K562 (cell line): Measurements from ENCODE around the gene SEC24B. TPM values are rescaled to one million over a fixed set of nuclear protein-coding genes. Genes with fewer than 3 reads are reported as not detected.

ENCODE experiments used
- ATAC-seq: fragments of 200-7000 bp; cut with Tn5 transposase; 3 replicates; pipeline ENCODE4 v1.9.1; 2020; ENCODE audit warnings: moderate library complexity
- BruUV-seq: library from RNA; stranded (reverse); fragments of 400-500 nt; replicated peaks from 2 replicates; lab custom pipeline; 2021; lab: Mats Ljungman, UMichigan
- CTCF ChIA-PET: fragments of 300-600 bp; formaldehyde crosslinking; extraction: SDS; loops from one replicate; lab custom pipeline; 2021; ENCODE audit warnings: low intra/inter-chr PET ratio; lab: Yijun Ruan, JAX
- POLR2A ChIA-PET: fragments of 300-600, 350-650 bp; sonication (Branson Sonifier 250); formaldehyde crosslinking; extraction: SDS; loops from one replicate; lab custom pipeline; 2021; ENCODE audit warnings: antibody characterized with exemption, inconsistent platforms; lab: Yijun Ruan, JAX
- DNase-seq, 4 experiments: peaks; one replicate each; pipeline versions ENCODE4 v3.0.0 to v3.0.0-alpha.2; 2011 to 2018; ENCODE audit warnings: low spot score in 3 of 4, mixed read lengths in 3 of 4; ENCODE audit errors: extremely low read depth in 1 of 4
- FAIRE-seq: peaks from 2 replicates; lab custom pipeline; 2011; peaks lifted over from hg19 to GRCh38; lab: Jason Lieb, UNC
- H2AFZ ChIP-seq: 2 replicates; pipeline ENCODE4 v1.6.0; 2011; ENCODE audit warnings: low read depth, low read length, control low read depth, inconsistent platforms
- H3K27ac ChIP-seq: fragments of 200-600 bp; 3 replicates; pipeline ENCODE4 v1.8.0; 2011; ENCODE audit warnings: low read depth, mild to moderate bottlenecking, control low read depth, inconsistent platforms, low read length, moderate library complexity, mixed read lengths; ENCODE audit errors: extremely low read depth
- H3K27me3 ChIP-seq, 2 experiments: fragments of 300-600 bp in 1 of 2; 2 replicates in 1 of 2; 3 replicates in 1 of 2; pipeline versions ENCODE4 v1.6.0 to v1.8.0; 2011; ENCODE audit warnings: inconsistent platforms in 2 of 2, low read length in 2 of 2, mild to moderate bottlenecking in 1 of 2, mixed read lengths in 1 of 2, moderate library complexity in 1 of 2; ENCODE audit not compliant: control insufficient read depth in 2 of 2, insufficient read depth in 2 of 2
- H3K36me3 ChIP-seq: fragments of 300-600 bp; 3 replicates; pipeline ENCODE4 v1.8.0; 2011; ENCODE audit warnings: mild to moderate bottlenecking, low read length, inconsistent platforms; ENCODE audit not compliant: control insufficient read depth, insufficient read depth
- H3K4me1 ChIP-seq, 2 experiments: fragments of 200-600 bp in 1 of 2; replicated peaks in 1 of 2; 2 replicates in 1 of 2; 3 replicates in 1 of 2; pipeline versions ENCODE4 v1.5.1 to v1.8.0; 2011; ENCODE audit warnings: inconsistent platforms in 2 of 2, low read length in 2 of 2, mild to moderate bottlenecking in 1 of 2, mixed read lengths in 1 of 2, moderate library complexity in 1 of 2; ENCODE audit not compliant: control insufficient read depth in 2 of 2, insufficient read depth in 2 of 2
- H3K4me2 ChIP-seq: 2 replicates; pipeline ENCODE4 v1.6.1; 2011; ENCODE audit warnings: low read length, control low read depth, inconsistent platforms, mixed read lengths; ENCODE audit not compliant: insufficient read depth
- H3K4me3 ChIP-seq: fragments of 200-600 bp; sonication (generic), shearing (Covaris generic); 2 replicates; pipeline ENCODE4 v1.5.1; 2016; ENCODE audit warnings: control low read depth, inconsistent platforms
- H3K79me2 ChIP-seq: fragments of 200-600 bp; 3 replicates; pipeline ENCODE4 v1.8.0; 2011; ENCODE audit warnings: low read length, inconsistent platforms; ENCODE audit not compliant: control insufficient read depth, insufficient read depth
- H3K9ac ChIP-seq, 2 experiments: 2 replicates each; pipeline versions ENCODE4 v1.6.0 to v1.6.1; 2011; ENCODE audit warnings: low read depth in 2 of 2, low read length in 2 of 2, control low read depth in 1 of 2, inconsistent platforms in 1 of 2, mild to moderate bottlenecking in 1 of 2, mixed read lengths in 1 of 2; ENCODE audit not compliant: insufficient read depth in 1 of 2
- H3K9me1 ChIP-seq: one replicate; pipeline ENCODE4 v1.6.0; 2011; ENCODE audit warnings: inconsistent platforms, mild to moderate bottlenecking, low read length, moderate library complexity; ENCODE audit not compliant: control insufficient read depth, insufficient read depth
- H3K9me3 ChIP-seq: replicated peaks from 2 replicates; pipeline ENCODE4 v1.5.1; 2011; ENCODE audit warnings: low read depth, low read length, inconsistent platforms; ENCODE audit not compliant: control insufficient read depth, insufficient read depth
- H4K20me1 ChIP-seq: replicated peaks from 2 replicates; pipeline ENCODE4 v1.6.1; 2011; ENCODE audit warnings: low read length, inconsistent platforms, mixed read lengths; ENCODE audit not compliant: control insufficient read depth, insufficient read depth
- C11orf30 ChIP-seq: fragments of 450-650 bp; IDR thresholded peaks from 2 replicates; pipeline ENCODE4 v1.6.1; 2016; ENCODE audit warnings: low read depth, mild to moderate bottlenecking
- CBFB ChIP-seq: sonication (generic); formaldehyde crosslinking; IDR thresholded peaks from 2 replicates; pipeline ENCODE4 v1.4.0; 2020; ENCODE audit warnings: mild to moderate bottlenecking, missing genetic modification reagents
- DMBX1 ChIP-seq: fragments of 250-450 bp; sonication (Bioruptor Pico); IDR thresholded peaks from 2 replicates; pipeline ENCODE4 v1.8.0; 2022; ENCODE audit warnings: inconsistent platforms, mild to moderate bottlenecking, moderate library complexity, borderline replicate concordance
- JUND ChIP-seq, 2 experiments: IDR thresholded peaks; 2 replicates in 1 of 2; 3 replicates in 1 of 2; pipeline ENCODE4 v1.6.1; 2011; ENCODE audit warnings: borderline replicate concordance in 2 of 2, low read depth in 2 of 2, low read length in 2 of 2, improper control_type of control experiment in 1 of 2, missing biosample characterization in 1 of 2, missing genetic modification characterization in 1 of 2, missing genetic modification reagents in 1 of 2
- NCOA1 ChIP-seq: fragments of 450-650 bp; IDR thresholded peaks from 2 replicates; pipeline ENCODE4 v1.6.1; 2016; ENCODE audit warnings: low read depth
- PTTG1 ChIP-seq: fragments of 450-650 bp; IDR thresholded peaks from 2 replicates; pipeline ENCODE4 v1.6.1; 2016; ENCODE audit warnings: low read depth, mild to moderate bottlenecking, missing genetic modification characterization, missing compliant biosample characterization
- RBFOX2 ChIP-seq: fragments of 200-400 bp; formaldehyde crosslinking; IDR thresholded peaks from 2 replicates; pipeline ENCODE4 v1.6.1; 2017; ENCODE audit warnings: low read depth, mild to moderate bottlenecking, low read length, moderate library complexity
- ZBED1 ChIP-seq: IDR thresholded peaks from 2 replicates; pipeline ENCODE4 v1.6.1; 2014
- ZEB2 ChIP-seq: fragments of 450-650 bp; IDR thresholded peaks from 2 replicates; pipeline ENCODE4 v1.6.1; 2016
- ZNF232 ChIP-seq: sonication (generic); formaldehyde crosslinking; IDR thresholded peaks from 2 replicates; pipeline ENCODE4 v1.8.0; 2022; ENCODE audit warnings: mild to moderate bottlenecking, missing genetic modification reagents
- ZNF589 ChIP-seq: fragments of 200-800 bp; sonication (Bioruptor generic); IDR thresholded peaks from 2 replicates; pipeline ENCODE4 v1.6.1; 2016; ENCODE audit warnings: low read depth, missing genetic modification characterization, missing compliant biosample characterization
- WGBS: fragments of 100-300 bp; shearing (Covaris generic); methylation state at CpG from one replicate; pipeline ENCODE4 v1.1.6; 2016; ENCODE audit warnings: low coverage, mixed read lengths; ENCODE audit not compliant: insufficient coverage; ENCODE audit errors: missing lambda C conversion rate; 5-methylcytosine and 5-hydroxymethylcytosine counted together
- in situ Hi-C: fragments of 300-500 bp; cut with MboI; formaldehyde crosslinking; loops from 4 replicates; pipeline ENCODE4 v1.15.0; 2018; ENCODE audit warnings: inconsistent platforms, mixed read lengths
- intact Hi-C: fragments of 100-400 bp; cut with micrococcal nuclease; formaldehyde crosslinking; loops from 2 replicates; pipeline ENCODE4 v1.14.2; 2022
- polyA plus RNA-seq, 8 experiments: library from polyadenylated mRNA; depleted of rRNA in 4 of 8; stranded (reverse) in 5 of 8; unstranded in 3 of 8; fragments of >200 nt; fragmentation: Nextera tagmentation in 2 of 8; fragmentation: Illumina TruSeq in 1 of 8; extraction: Ambion mirVana in 2 of 8; extraction: Trizol in 1 of 8; gene quantifications; 2 replicates each; pipeline versions ENCODE4 v1.2.1 to v1.2.3, GENCODE V29; 2011 to 2014; ENCODE audit warnings: inconsistent platforms in 1 of 8, missing spikeins in 1 of 8
- total RNA-seq, 7 experiments: library from RNA; depleted of rRNA in 6 of 7; stranded (reverse); fragments of >200 nt in 6 of 7; fragmentation: Illumina TruSeq in 2 of 7; extraction: Trizol in 2 of 7; gene quantifications; 2 replicates each; pipeline versions ENCODE4 v1.2.1 to v1.2.3, GENCODE V29; 2011 to 2021; ENCODE audit warnings: low replicate concordance in 1 of 7
- TF ChIP-seq, protein P1 (sequence below), 3 experiments: IDR thresholded peaks in 2 of 3; conservative IDR thresholded peaks in 1 of 3; 2 replicates each; pipeline ENCODE4 v1.5.1; 2011 to 2012; ENCODE audit warnings: low read length in 3 of 3, mild to moderate bottlenecking in 3 of 3, control low read depth in 2 of 3, improper control_type of control experiment in 1 of 3, inconsistent platforms in 1 of 3, low read depth in 1 of 3, mixed read lengths in 1 of 3, moderate library complexity in 1 of 3; ENCODE audit not compliant: insufficient read depth in 2 of 3
- TF ChIP-seq, protein P2 (sequence below): sonication (generic); formaldehyde crosslinking; IDR thresholded peaks from 2 replicates; pipeline ENCODE4 v1.8.0; 2022; ENCODE audit warnings: missing genetic modification reagents, mild to moderate bottlenecking, borderline replicate concordance
- TF ChIP-seq, protein P3 (sequence below): fragments of 450-650 bp; formaldehyde crosslinking; IDR thresholded peaks from 2 replicates; pipeline ENCODE4 v1.4.0; 2020; ENCODE audit warnings: mild to moderate bottlenecking, mixed read lengths

SEC24B gene
- total and polyA plus RNA-seq, 9 of the 15 experiments (the other 6 are each of a cell fraction or from before 2014, with no cell fraction given): 6.3 to 46.4 (median 17.1) TPM

DNA sequence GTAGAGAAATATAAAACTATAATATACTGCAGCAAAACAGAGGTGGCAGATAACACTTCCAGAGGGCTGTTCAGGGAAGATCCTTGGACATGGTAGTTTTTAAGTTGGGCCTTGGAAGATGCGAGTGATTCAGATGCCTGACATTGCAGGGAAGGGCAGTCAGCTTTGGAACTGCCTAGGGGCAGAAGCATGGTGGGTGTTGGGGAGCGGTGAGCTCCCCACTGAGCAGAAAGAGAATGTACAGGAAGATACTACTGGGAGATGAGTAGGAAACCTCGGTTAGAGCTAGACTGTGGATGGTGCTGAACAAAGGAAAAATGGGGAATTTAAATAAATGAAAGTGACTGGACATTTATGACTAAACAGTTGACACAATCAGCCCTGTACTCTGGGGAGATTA is 24.9 kb upstream of the SEC24B start (continued):
- TF ChIP-seq JUND (IDR thresholded peaks at IDR 0.05; ENCODE audit: borderline replicate concordance, low read depth, low read length) (no peak), JUND (tag; IDR thresholded peaks at IDR 0.05; ENCODE audit: borderline replicate concordance, low read depth, low read length) (no peak)

DNA sequence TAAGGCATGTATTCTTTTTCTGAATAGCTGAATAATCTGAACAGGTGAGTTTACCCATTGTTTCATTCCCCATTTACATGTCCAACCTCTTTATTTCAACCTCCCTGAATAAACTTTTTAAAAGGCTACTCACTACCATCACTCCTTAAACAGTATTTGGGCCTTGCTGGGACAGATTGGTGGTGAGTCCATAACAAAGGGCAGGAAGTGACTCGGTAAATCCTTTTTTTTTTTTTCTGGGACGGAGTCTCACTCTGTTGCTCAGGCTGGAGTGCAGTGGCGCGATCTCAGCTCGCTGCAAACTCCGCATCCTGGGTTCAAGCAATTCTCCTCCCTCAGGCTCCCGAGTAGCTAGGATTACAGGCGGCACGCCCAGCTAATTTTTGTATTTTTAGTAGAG is 23.4 kb upstream of the SEC24B start:
- Histone ChIP-seq H3K27me3 (peaks cover 0 to 4% of the 10 kb centered on the region in 2 experiments; a peak in 1 of 5 replicates), H3K9ac (no peak overlapping the region), H3K4me1 (no peaks in the 10 kb centered on the region), H3K9me1 (no peaks in the 10 kb centered on the region), H2AFZ (no peak overlapping the region), H3K9me3 (no peaks in the 10 kb centered on the region), H4K20me1 (no peaks in the 10 kb centered on the region), H3K4me3 (no peak overlapping the region), H3K79me2 (no peaks in the 10 kb centered on the region), H3K4me2 (no peak overlapping the region), H3K27ac (no peak overlapping the region), H3K36me3 (no peaks in the 10 kb centered on the region)
- intact Hi-C loops: no loop called here
- BruUV-seq: no TSS peak
- 20% methylated on average over 9 of the region's 9 CpGs for WGBS
- ATAC-seq (no peak), FAIRE-seq (no peak), DNase-seq (no peak)
- ChIA-PET POLR2A (interaction anchor here (0.6 to 0.7 kb wide), 2 partner anchors 10 to 41 kb away, joined by 3 to 4 read pairs; no protein-coding TSS in a partner anchor), CTCF (no interaction called here)
- in situ Hi-C loops: loop anchor here (25.0 kb wide), 1 partner anchor 1102 kb away; no protein-coding TSS in a partner anchor
- TF ChIP-seq ZEB2: no peak
- TF ChIP-seq, protein P1, sequence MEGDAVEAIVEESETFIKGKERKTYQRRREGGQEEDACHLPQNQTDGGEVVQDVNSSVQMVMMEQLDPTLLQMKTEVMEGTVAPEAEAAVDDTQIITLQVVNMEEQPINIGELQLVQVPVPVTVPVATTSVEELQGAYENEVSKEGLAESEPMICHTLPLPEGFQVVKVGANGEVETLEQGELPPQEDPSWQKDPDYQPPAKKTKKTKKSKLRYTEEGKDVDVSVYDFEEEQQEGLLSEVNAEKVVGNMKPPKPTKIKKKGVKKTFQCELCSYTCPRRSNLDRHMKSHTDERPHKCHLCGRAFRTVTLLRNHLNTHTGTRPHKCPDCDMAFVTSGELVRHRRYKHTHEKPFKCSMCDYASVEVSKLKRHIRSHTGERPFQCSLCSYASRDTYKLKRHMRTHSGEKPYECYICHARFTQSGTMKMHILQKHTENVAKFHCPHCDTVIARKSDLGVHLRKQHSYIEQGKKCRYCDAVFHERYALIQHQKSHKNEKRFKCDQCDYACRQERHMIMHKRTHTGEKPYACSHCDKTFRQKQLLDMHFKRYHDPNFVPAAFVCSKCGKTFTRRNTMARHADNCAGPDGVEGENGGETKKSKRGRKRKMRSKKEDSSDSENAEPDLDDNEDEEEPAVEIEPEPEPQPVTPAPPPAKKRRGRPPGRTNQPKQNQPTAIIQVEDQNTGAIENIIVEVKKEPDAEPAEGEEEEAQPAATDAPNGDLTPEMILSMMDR (IDR thresholded peaks at IDR 0.05 in 2 of 3, conservative IDR thresholded peaks at IDR 0.05 in 1 of 3; ENCODE audit: insufficient read depth in 2 of 3, low read depth in 1 of 3, low read length in 3 of 3): no peak
- no peak for TF ChIP-seq ZBED1
- TF ChIP-seq, protein P2, sequence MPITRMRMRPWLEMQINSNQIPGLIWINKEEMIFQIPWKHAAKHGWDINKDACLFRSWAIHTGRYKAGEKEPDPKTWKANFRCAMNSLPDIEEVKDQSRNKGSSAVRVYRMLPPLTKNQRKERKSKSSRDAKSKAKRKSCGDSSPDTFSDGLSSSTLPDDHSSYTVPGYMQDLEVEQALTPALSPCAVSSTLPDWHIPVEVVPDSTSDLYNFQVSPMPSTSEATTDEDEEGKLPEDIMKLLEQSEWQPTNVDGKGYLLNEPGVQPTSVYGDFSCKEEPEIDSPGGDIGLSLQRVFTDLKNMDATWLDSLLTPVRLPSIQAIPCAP (CRISPR knock-in tag): no peak
- TF ChIP-seq, protein P3, sequence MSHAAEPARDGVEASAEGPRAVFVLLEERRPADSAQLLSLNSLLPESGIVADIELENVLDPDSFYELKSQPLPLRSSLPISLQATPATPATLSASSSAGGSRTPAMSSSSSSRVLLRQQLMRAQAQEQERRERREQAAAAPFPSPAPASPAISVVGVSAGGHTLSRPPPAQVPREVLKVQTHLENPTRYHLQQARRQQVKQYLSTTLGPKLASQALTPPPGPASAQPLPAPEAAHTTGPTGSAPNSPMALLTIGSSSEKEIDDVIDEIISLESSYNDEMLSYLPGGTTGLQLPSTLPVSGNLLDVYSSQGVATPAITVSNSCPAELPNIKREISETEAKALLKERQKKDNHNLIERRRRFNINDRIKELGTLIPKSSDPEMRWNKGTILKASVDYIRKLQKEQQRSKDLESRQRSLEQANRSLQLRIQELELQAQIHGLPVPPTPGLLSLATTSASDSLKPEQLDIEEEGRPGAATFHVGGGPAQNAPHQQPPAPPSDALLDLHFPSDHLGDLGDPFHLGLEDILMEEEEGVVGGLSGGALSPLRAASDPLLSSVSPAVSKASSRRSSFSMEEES (CRISPR knock-in tag): no peak
- no peak for TF ChIP-seq ZNF589 (CRISPR knock-in tag)
- no peak for TF ChIP-seq PTTG1
- TF ChIP-seq CBFB (CRISPR knock-in tag): no peak
- TF ChIP-seq NCOA1: no peak
- TF ChIP-seq ZNF232 (CRISPR knock-in tag): no peak
- TF ChIP-seq RBFOX2: no peak
- TF ChIP-seq C11orf30: no peak
- TF ChIP-seq DMBX1 (CRISPR knock-in tag): no peak
